Activated CD4-positive, alpha-beta memory T cell treated with anti-CD3 and anti-CD28 coated beads for 36 hours (primary cell): Measurements from ENCODE around the gene MFSD1. TPM values are rescaled to one million over a fixed set of nuclear protein-coding genes. Genes with fewer than 3 reads are reported as not detected.

ENCODE experiments used
- CTCF ChIA-PET: fragments of 350-600 bp; sonication (Branson Sonifier 250); formaldehyde crosslinking; loops from one replicate; lab custom pipeline; 2021; ENCODE audit warnings: antibody characterized with exemption, inconsistent platforms; lab: Charles Lee
- POLR2A ChIA-PET: fragments of 350-600 bp; sonication (Branson Sonifier 250); formaldehyde crosslinking; loops from one replicate; lab custom pipeline; 2021; ENCODE audit warnings: antibody characterized with exemption; lab: Charles Lee
- DNase-seq: peaks from one replicate; pipeline ENCODE4 v3.0.0-alpha.2; 2020
- H3K27ac Mint-ChIP-seq: one replicate; pipeline ENCODE4 v1.8.0; 2021; ENCODE audit warnings: mixed read lengths
- H3K27me3 Mint-ChIP-seq: one replicate; pipeline ENCODE4 v1.8.0; 2021; ENCODE audit warnings: mixed read lengths
- H3K36me3 Mint-ChIP-seq: one replicate; pipeline ENCODE4 v1.8.0; 2021; ENCODE audit warnings: mixed read lengths
- H3K4me1 Mint-ChIP-seq: one replicate; pipeline ENCODE4 v1.8.0; 2021; ENCODE audit warnings: low read depth, mixed read lengths
- H3K4me3 Mint-ChIP-seq: one replicate; pipeline ENCODE4 v1.8.0; 2021; ENCODE audit warnings: mild to moderate bottlenecking, mixed read lengths
- H3K9me3 Mint-ChIP-seq: one replicate; pipeline ENCODE4 v1.8.0; 2021; ENCODE audit warnings: mixed read lengths
- intact Hi-C: fragments of 100-400 bp; cut with micrococcal nuclease; formaldehyde crosslinking; loops from one replicate; pipeline ENCODE4 v1.15.1; 2023
- total RNA-seq, 2 experiments: library from RNA; stranded (reverse); gene quantifications; one replicate each; pipeline ENCODE4 v1.2.3, GENCODE V29; 2021

Gene MFSD1
- total RNA-seq, 2 experiments from 2014 or later = 11.9 to 12.4 TPM

DNA sequence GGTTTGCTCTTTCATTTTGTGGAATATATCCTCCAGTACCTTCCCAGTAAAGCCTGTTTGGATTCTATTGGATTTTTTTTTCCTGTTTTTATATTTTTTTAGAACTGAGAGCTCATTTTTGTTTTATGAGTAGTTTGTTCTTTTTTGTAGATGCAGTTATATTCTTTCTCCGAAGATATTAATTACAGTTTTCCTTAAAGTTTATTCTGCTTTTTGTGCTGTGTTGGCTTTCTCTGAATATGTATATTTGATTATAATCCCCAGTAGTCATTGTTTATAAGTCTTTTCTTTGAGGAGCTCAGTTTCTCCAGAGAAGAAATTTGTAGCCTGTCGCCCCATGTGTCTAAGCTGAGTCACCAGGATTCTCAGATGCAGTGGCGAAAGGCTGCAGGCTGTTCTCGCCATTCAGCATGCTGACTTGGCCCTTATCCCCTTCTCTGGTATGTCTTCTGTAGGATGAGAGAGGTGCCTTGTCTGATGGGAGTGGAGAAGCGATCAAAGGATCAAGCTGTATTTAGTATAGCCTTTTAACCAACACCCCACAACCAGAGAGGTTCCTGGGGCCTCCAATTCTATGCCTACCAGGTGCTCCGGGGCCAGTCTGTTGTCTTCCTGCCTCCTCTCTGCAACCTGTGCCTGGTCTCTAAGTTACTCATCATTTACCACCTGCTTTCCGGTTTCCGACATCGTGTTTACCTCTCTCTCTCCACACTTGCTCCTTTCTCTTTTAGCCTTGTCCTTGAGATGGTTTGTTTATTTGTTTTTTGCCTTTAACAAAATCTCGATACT, 31.7 kb upstream of the MFSD1 start:
- no peak overlapping the region for H3K4me3 Mint-ChIP-seq
- POLR2A ChIA-PET = no interaction called here
- H3K36me3 Mint-ChIP-seq = no peaks in the 10 kb centered on the region
- no peak overlapping the region for H3K27ac Mint-ChIP-seq
- H3K4me1 Mint-ChIP-seq = no peaks in the 10 kb centered on the region
- CTCF ChIA-PET = no interaction called here
- no peaks in the 10 kb centered on the region for H3K27me3 Mint-ChIP-seq
- no peaks in the 10 kb centered on the region for H3K9me3 Mint-ChIP-seq
- no peak for DNase-seq
- intact Hi-C loops = no loop called here

DNA sequence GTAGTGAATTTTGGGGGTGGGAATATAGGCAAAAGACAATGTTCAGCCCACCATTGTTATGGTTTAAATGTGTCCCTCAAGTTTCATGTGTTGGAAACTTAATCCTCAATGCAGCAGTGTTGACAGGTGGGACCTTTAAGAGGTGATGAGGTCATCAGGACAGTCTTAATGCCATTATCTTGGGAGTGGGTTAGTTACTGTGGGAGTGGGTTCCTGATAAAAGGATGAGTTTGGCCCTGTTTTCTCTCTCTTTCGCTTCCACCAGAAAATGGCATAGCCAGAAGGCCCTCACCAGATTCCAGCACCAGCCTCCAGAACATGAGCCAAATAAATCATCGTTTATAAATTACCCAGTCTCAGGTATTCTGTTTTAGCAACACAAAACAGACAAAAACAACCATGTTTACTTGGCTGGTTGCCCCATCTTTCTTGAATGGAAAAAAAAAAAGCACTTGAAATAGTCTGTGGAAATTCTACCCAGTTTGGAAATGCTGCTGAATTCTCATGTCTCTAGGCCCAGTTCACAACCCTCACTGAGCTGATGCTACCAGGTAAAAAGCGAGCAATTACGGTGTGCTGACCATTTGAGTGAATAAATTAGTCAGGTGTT, 31.0 kb upstream of the MFSD1 start:
- ChIA-PET POLR2A (no interaction called here), CTCF (no interaction called here)
- Mint-ChIP-seq H3K36me3 (no peaks in the 10 kb centered on the region), H3K9me3 (no peaks in the 10 kb centered on the region), H3K4me1 (no peaks in the 10 kb centered on the region), H3K27me3 (no peaks in the 10 kb centered on the region), H3K4me3 (no peak overlapping the region), H3K27ac (no peak overlapping the region)
- DNase-seq = no peak
- intact Hi-C loops = no loop called here

DNA sequence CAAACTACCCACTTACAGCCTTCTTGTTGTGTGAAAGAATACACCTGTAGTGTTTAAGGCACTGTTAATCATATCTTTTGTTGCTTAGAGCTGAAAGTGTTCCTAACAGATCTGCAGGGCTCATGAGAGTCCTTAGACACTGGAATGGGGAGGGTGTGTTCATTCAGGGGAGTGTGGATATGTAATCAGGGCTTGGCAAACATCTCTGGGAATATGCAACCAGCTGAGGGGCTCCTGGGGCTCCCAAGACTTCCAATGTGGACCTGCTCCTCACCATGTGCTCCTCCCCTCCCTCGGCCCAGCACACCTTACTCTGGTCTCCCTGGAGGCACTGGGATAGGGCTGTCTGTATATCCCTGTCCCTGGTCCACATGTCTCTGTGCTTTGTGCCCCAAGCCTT, 30.3 kb upstream of the MFSD1 start:
- ChIA-PET POLR2A (no interaction called here), CTCF (interaction anchor here (0.9 kb wide), 1 partner anchor 20 kb away, joined by 3 read pairs; no protein-coding TSS in a partner anchor)
- DNase-seq = no peak
- Mint-ChIP-seq H3K9me3 (no peaks in the 10 kb centered on the region), H3K27ac (no peak overlapping the region), H3K4me3 (no peak overlapping the region), H3K27me3 (no peaks in the 10 kb centered on the region), H3K4me1 (no peaks in the 10 kb centered on the region), H3K36me3 (no peaks in the 10 kb centered on the region)
- intact Hi-C loops = no loop called here

DNA sequence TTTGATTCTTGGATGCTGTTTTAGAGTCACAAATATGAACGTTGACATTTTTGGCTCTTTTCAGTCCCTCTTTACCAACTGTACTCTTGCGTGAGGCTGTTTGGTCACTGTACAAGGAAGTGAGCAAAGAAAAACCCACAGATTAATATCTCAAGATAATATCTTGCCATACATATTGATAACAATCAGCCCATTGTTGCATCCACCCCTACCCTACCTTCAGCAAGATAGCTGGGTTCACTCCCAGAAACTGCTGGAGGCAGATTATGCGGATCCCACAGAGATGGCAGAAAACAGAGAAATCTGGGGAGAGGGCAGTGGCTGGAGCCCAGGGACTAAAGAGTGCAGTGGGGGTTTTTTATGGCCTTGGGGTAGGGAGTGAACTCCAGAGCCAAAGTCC, 29.9 kb upstream of the MFSD1 start:
- Mint-ChIP-seq H3K4me1 (no peaks in the 10 kb centered on the region), H3K27me3 (no peaks in the 10 kb centered on the region), H3K9me3 (no peaks in the 10 kb centered on the region), H3K36me3 (no peaks in the 10 kb centered on the region), H3K27ac (no peak overlapping the region), H3K4me3 (no peak overlapping the region)
- intact Hi-C loops = no loop called here
- ChIA-PET CTCF (interaction anchor here (0.9 kb wide), 1 partner anchor 19 kb away, joined by 3 read pairs; no protein-coding TSS in a partner anchor), POLR2A (no interaction called here)
- DNase-seq = no peak

DNA sequence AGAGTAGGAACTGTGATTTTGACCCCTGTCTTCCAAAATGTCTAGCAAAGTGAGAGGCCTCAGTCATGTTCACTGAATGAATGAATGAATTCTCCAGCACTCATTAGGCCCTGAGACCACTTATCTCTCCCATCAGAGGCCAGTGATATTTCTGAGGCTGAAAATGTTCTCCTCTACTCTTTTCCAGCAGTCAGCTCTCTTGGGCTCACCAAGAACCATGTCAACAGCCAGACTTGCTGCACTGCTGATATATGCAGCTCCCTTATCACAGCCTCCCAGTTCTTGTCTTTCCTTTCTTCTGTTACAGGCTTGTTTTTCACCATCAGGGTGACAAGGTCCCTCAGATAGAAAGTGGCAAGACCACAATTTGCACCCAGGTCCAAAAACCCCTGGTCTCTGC, 28.7 kb upstream of the MFSD1 start:
- Mint-ChIP-seq H3K27me3 (no peaks in the 10 kb centered on the region), H3K4me3 (no peak overlapping the region), H3K4me1 (no peaks in the 10 kb centered on the region), H3K36me3 (no peaks in the 10 kb centered on the region), H3K27ac (no peak overlapping the region), H3K9me3 (no peaks in the 10 kb centered on the region)
- intact Hi-C loops = no loop called here
- CTCF ChIA-PET = no interaction called here
- POLR2A ChIA-PET = no interaction called here
- DNase-seq = no peak

DNA sequence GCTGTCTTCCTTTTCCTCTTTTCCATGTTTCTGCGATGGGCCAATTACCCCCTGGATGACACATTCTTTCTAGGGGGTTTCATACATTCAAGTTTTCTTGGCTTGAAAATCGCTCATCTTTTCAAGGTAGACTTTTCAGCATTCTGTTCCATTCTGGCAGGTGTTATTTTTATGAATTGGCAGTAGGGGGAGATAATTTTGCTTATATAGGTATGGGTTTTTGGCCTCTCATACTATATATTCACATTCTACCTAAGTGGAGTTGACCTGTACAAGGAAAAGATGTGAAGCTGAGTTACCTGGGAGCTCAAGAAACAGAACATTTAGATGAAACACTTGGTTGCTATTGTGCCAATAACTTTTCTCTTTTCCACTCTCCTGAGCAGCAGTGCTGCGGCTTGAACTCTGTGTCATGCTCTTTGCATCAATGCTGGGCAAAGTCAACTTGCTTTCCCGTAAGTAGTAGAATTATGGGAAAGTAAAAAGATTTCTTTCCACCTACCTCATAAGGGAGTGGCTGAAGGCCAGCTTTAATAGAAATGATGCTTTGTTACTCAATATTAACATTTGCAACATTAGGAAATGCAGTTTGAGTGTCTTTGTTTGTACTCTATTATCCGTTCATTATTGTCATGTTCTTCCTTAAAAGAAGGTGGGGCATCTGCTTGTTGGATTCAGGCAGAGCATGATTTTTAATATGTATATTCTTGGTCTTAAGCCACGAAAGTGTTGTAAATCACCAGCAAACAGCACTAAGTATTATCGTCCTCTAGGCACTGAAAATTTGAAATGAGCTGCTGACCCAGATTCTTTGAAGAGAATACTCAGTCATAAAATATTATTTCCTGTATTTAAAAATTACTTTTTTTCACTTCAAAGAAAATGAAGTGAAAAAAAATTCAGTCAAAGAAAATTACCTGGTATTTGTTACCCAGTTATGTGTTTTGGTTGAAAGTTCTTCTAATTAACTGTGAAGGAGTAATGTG, 27.7 kb upstream of the MFSD1 start:
- intact Hi-C loops = no loop called here
- H3K27me3 Mint-ChIP-seq = no peaks in the 10 kb centered on the region
- ChIA-PET CTCF (interaction anchor here (1.1 to 1.5 kb wide), 2 partner anchors 10 to 47 kb away, joined by 3 read pairs; no protein-coding TSS in a partner anchor), POLR2A (no interaction called here)
- no peaks in the 10 kb centered on the region for H3K4me1 Mint-ChIP-seq
- no peak overlapping the region for H3K27ac Mint-ChIP-seq
- no peaks in the 10 kb centered on the region for H3K36me3 Mint-ChIP-seq
- H3K9me3 Mint-ChIP-seq = no peaks in the 10 kb centered on the region
- DNase-seq = no peak
- no peak overlapping the region for H3K4me3 Mint-ChIP-seq

DNA sequence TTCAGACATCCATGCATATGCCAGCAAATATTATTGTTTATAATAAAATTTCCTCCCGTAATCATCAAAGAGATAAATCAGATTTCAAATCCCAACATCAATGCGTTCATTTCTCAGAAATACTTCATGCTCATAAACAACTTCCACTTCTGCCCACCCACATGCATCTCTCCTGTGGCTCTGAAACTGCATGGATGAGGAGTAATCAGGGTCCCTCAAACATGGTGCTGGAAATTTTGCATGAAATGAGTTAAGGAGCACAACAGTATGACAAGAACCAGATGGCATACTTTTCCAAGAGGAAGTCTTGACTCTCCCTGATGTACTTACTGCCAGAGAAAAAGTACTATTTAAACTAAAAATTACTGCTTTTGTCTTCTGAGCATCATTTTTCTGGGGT, 26.9 kb upstream of the MFSD1 start:
- CTCF ChIA-PET = interaction anchor here (1.1 to 1.5 kb wide), 2 partner anchors 9 to 47 kb away, joined by 3 read pairs; no protein-coding TSS in a partner anchor
- Mint-ChIP-seq H3K4me3 (no peak overlapping the region), H3K36me3 (no peaks in the 10 kb centered on the region), H3K27ac (no peak overlapping the region), H3K9me3 (no peaks in the 10 kb centered on the region), H3K27me3 (no peaks in the 10 kb centered on the region), H3K4me1 (no peaks in the 10 kb centered on the region)
- DNase-seq = no peak
- POLR2A ChIA-PET = no interaction called here
- intact Hi-C loops = no loop called here

DNA sequence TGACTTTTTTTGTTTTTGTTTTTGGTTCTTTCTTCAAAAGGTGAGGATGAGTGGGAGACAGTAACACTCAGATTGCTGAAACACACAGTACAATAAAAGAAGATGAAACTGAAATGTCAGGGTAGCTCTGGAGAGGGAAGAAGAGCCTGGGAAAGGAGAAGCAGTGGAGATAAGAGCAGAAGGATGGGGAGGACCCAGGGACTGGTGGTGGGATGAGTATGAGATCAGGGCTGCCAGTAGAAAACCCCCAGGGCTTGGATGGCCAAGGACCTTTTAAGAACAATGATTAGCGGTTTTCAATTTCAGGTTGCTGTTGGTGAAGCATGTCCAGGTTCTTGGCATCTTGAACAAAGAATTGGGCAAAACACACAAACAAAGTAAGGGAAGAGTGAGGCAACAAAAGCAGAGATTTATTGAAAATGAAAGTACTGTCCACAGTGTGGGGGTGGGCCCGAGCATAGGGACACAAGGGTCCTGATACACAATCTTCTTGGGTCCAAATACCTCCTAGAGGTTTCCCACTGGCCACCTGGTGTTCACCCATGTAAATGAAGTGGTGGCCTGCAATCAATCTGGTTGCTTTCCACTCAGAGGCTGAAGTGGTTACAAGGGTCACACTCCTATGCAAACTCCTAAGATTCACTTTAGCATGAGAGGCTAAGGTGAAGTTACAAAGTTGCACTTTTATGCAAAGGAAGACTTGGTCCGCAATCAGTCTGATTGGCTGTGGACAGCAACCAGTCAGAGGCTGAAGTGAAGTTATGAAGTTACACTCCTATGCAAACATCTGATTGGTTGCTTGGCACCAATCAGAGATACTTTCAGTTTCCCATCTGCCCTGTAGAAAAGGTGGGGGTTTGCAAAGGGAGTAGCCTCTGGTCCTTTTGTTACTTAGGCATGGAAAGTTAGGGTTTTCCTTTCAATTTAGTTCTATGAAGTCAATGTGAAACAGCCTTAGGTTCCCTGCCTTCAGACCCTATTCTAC, 26.1 kb upstream of the MFSD1 start:
- ChIA-PET CTCF (no interaction called here), POLR2A (no interaction called here)
- H3K36me3 Mint-ChIP-seq = no peaks in the 10 kb centered on the region
- intact Hi-C loops = no loop called here
- no peaks in the 10 kb centered on the region for H3K4me1 Mint-ChIP-seq
- no peaks in the 10 kb centered on the region for H3K9me3 Mint-ChIP-seq
- no peaks in the 10 kb centered on the region for H3K27me3 Mint-ChIP-seq
- no peak overlapping the region for H3K4me3 Mint-ChIP-seq
- no peak overlapping the region for H3K27ac Mint-ChIP-seq
- DNase-seq = no peak

DNA sequence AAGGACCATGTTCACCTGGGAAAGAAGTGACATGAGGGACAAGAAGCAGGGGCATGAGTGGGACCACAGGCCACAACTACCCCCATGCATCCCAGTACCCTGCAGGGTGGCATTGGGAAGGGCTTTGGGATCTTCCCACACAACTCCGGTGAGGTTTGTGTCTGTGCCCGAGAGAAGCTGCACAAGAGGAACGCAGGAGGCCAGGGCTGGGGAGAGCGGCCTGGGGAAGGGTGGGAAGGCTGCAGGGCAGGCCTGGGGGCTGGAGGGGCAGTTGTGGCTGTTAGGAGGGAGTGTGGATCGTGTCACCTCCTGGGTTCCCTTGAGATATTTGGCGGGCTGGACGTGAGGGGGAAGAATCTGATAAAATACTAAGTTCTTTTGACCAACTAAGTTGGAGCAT, 25.3 kb upstream of the MFSD1 start:
- intact Hi-C loops = no loop called here
- CTCF ChIA-PET = interaction anchor here (1.1 kb wide), 1 partner anchor 51 kb away, joined by 4 read pairs; no protein-coding TSS in a partner anchor
- Mint-ChIP-seq H3K9me3 (no peaks in the 10 kb centered on the region), H3K36me3 (no peaks in the 10 kb centered on the region), H3K27ac (no peak overlapping the region), H3K4me3 (no peak overlapping the region), H3K27me3 (no peaks in the 10 kb centered on the region), H3K4me1 (no peaks in the 10 kb centered on the region)
- no peak for DNase-seq
- POLR2A ChIA-PET = no interaction called here

DNA sequence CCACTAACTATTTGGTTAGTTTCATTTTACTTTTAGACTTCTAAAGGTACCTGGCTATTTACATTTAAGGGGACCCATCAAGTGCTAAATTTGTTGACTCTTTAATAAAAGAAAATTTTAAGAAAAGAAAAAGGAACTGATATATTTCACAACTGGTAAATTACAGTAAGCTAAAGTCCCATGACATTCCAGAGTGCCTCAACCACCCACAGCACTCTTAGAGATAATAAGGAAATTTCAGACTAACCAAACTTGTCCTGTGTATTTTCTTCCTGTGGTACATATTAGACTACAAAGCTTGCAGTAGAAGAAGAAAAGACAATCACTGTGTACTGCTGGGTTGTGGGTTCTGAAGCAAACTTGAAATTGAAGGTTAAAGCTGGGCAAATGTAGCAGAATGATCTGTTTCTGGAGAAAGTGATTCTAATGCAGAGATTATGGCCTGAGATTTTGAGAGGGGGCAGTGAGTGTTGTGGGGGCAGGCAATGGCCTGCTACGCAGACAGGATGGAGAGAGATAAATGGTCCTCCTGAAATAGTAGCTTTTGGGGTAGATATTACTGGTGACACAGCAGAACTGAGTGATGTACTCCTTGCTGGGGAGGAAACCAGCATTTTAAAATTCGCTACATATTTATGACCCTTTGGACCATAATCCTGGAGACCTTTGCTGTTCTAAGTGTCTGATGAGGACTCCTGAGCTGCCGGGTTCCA, 24.5 kb upstream of the MFSD1 start:
- H3K4me3 Mint-ChIP-seq = no peak overlapping the region
- H3K9me3 Mint-ChIP-seq = no peaks in the 10 kb centered on the region
- intact Hi-C loops = no loop called here
- POLR2A ChIA-PET = interaction anchor here (0.6 kb wide), 1 partner anchor 15 kb away, joined by 3 read pairs; no protein-coding TSS in a partner anchor
- CTCF ChIA-PET = interaction anchor here (1.1 to 1.3 kb wide), 3 partner anchors 14 to 51 kb away, joined by 4 to 5 read pairs (median 4); no protein-coding TSS in a partner anchor
- no peak overlapping the region for H3K27ac Mint-ChIP-seq
- H3K4me1 Mint-ChIP-seq = no peaks in the 10 kb centered on the region
- H3K27me3 Mint-ChIP-seq = no peaks in the 10 kb centered on the region
- H3K36me3 Mint-ChIP-seq = no peaks in the 10 kb centered on the region
- no peak for DNase-seq
